OCI-LY3 (cell line): ENCODE measurements around the gene INHA.

Source experiments
- H2AFZ ChIP-seq: fragments of 200-600, 300-600 bp; shearing (Covaris generic); 2 replicates; pipeline ENCODE4 v1.6.0; 2014; ENCODE audit warnings: antibody characterized with exemption, low read depth, low read length
- H3K27ac ChIP-seq: fragments of 200-600, 300-600 bp; sonication (generic); 2 replicates; pipeline ENCODE4 v1.5.1; 2014; ENCODE audit warnings: mild to moderate bottlenecking, low read length, moderate library complexity, mixed read lengths
- H3K27me3 ChIP-seq: fragments of 200-600, 300-600 bp; sonication (generic); 2 replicates; pipeline ENCODE4 v1.6.1; 2014; ENCODE audit warnings: low read depth, low read length, mixed read lengths
- H3K36me3 ChIP-seq: fragments of 200-600, 300-600 bp; sonication (generic); replicated peaks from 2 replicates; pipeline ENCODE3; 2014; ENCODE audit warnings: low read depth, low read length, mixed read lengths
- H3K4me1 ChIP-seq: fragments of 300-600, 200-600 bp; sonication (generic); 2 replicates; pipeline ENCODE4 v1.6.1; 2014; ENCODE audit warnings: low read length, mixed read lengths
- H3K4me2 ChIP-seq: fragments of 200-600, 300-600 bp; sonication (generic); 2 replicates; pipeline ENCODE4 v1.6.1; 2014; ENCODE audit warnings: low read length, mixed read lengths
- H3K4me3 ChIP-seq: fragments of 300-600, 200-600 bp; sonication (generic); 2 replicates; pipeline ENCODE4 v1.5.1; 2014; ENCODE audit warnings: antibody characterized with exemption, mild to moderate bottlenecking, low read length, moderate library complexity
- H3K79me2 ChIP-seq: fragments of 300-600, 200-600 bp; shearing (Covaris generic); 2 replicates; pipeline ENCODE4 v1.6.1; 2014; ENCODE audit warnings: mild to moderate bottlenecking, low read length, mixed read lengths
- H3K9ac ChIP-seq: fragments of 300-600, 200-600 bp; shearing (Covaris generic); 2 replicates; pipeline ENCODE4 v1.6.0; 2014; ENCODE audit warnings: mild to moderate bottlenecking, low read length, moderate library complexity
- H3K9me3 ChIP-seq: fragments of 200-600, 300-600 bp; shearing (Covaris generic); 2 replicates; pipeline ENCODE4 v1.6.1; 2014; ENCODE audit warnings: low read length, mixed read lengths; ENCODE audit not compliant: insufficient read depth
- H4K20me1 ChIP-seq: fragments of 200-600, 300-600 bp; sonication (generic); 2 replicates; pipeline ENCODE4 v1.6.1; 2016; ENCODE audit warnings: low read length, mixed read lengths; ENCODE audit not compliant: insufficient read depth
- EZH2phosphoT487 ChIP-seq: fragments of 200-600 bp; shearing (Covaris generic); IDR thresholded peaks from 2 replicates; pipeline ENCODE4 v1.6.1; 2018; ENCODE audit warnings: antibody characterized with exemption, mixed run types, low read depth
- TF ChIP-seq, protein P1 (sequence below): fragments of 200-600, 300-600 bp; sonication (generic); IDR thresholded peaks from 2 replicates; pipeline ENCODE4 v1.5.1; 2014; ENCODE audit warnings: antibody characterized with exemption, low read length, low read depth

Gene INHA

GRCh38 chr2:219543596-219544358, 28.3 kb upstream of the INHA start, which contains the start of the genes CHPF and TMEM198:
Gene CHPF, minus strand, starts transcription at chr2:219543809. Its CDS starts 271 bp downstream, at chr2:219543538.
Gene TMEM198, plus strand, starts transcription at chr2:219544028. Its CDS starts 700 bp downstream, at chr2:219544728.
- peaks cover 8% of the 10 kb centered on the region for H3K36me3 ChIP-seq
- peak within 1 kb of the TSS; percentile 75 for H2AFZ ChIP-seq
- no peaks in the 10 kb centered on the region for H3K27me3 ChIP-seq
- peak within 1 kb of the TSS; percentile 83 for H3K9ac ChIP-seq
- peak within 1 kb of the TSS; percentile 99 for H3K4me3 ChIP-seq
- peak within 1 kb of the TSS; percentile 60 for H3K27ac ChIP-seq
- peak within 1 kb of the TSS; percentile 97 for H3K4me2 ChIP-seq
- TF ChIP-seq EZH2phosphoT487: no peak
- TF ChIP-seq, protein P1, sequence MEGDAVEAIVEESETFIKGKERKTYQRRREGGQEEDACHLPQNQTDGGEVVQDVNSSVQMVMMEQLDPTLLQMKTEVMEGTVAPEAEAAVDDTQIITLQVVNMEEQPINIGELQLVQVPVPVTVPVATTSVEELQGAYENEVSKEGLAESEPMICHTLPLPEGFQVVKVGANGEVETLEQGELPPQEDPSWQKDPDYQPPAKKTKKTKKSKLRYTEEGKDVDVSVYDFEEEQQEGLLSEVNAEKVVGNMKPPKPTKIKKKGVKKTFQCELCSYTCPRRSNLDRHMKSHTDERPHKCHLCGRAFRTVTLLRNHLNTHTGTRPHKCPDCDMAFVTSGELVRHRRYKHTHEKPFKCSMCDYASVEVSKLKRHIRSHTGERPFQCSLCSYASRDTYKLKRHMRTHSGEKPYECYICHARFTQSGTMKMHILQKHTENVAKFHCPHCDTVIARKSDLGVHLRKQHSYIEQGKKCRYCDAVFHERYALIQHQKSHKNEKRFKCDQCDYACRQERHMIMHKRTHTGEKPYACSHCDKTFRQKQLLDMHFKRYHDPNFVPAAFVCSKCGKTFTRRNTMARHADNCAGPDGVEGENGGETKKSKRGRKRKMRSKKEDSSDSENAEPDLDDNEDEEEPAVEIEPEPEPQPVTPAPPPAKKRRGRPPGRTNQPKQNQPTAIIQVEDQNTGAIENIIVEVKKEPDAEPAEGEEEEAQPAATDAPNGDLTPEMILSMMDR: no peak
- H3K4me1 ChIP-seq: peaks cover 6% of the 10 kb centered on the region
- H4K20me1 ChIP-seq: peaks cover 14% of the 10 kb centered on the region; the same call in 1 of the 2 replicates
- H3K9me3 ChIP-seq: no peaks in the 10 kb centered on the region
- peaks cover 8% of the 10 kb centered on the region for H3K79me2 ChIP-seq

GRCh38 chr2:219544567-219544966, 27.5 kb upstream of the INHA start:
- H4K20me1 ChIP-seq: peaks cover 14% of the 10 kb centered on the region; the same call in 1 of the 2 replicates
- peak overlapping the region; percentile 68; the same call in 1 of the 2 replicates for H3K9ac ChIP-seq
- H3K27ac ChIP-seq: no peak overlapping the region
- H3K79me2 ChIP-seq: peaks cover 8% of the 10 kb centered on the region
- H3K36me3 ChIP-seq: peaks cover 8% of the 10 kb centered on the region
- peak overlapping the region; percentile 99 for H3K4me3 ChIP-seq
- H2AFZ ChIP-seq: 0 out of 2 replicates have a peak overlapping the region, but pooled peaks have one; percentile 75
- no peaks in the 10 kb centered on the region for H3K9me3 ChIP-seq
- peaks cover 6% of the 10 kb centered on the region for H3K4me1 ChIP-seq
- peak overlapping the region; percentile 88 for H3K4me2 ChIP-seq
- TF ChIP-seq EZH2phosphoT487: no peak
- TF ChIP-seq, protein P1: no peak
- H3K27me3 ChIP-seq: no peaks in the 10 kb centered on the region

- H3K79me2 ChIP-seq: peaks cover 8% of the 10 kb centered on the region
These were observed 26.7 kb upstream of the INHA start for GRCh38 chr2:219545295-219545942.

More at GRCh38 chr2:219545295-219545942, 26.7 kb upstream of the INHA start:
- H3K4me2 ChIP-seq: no peak overlapping the region
- no peak overlapping the region for H3K4me3 ChIP-seq
- H3K4me1 ChIP-seq: peaks cover 6% of the 10 kb centered on the region
- peaks cover 14% of the 10 kb centered on the region; the same call in 1 of the 2 replicates for H4K20me1 ChIP-seq
- no peaks in the 10 kb centered on the region for H3K27me3 ChIP-seq
- H3K27ac ChIP-seq: no peak overlapping the region
- TF ChIP-seq, protein P1: no peak
- no peak for TF ChIP-seq EZH2phosphoT487
- H3K9ac ChIP-seq: no peak overlapping the region
- H3K36me3 ChIP-seq: peaks cover 8% of the 10 kb centered on the region
- no peak overlapping the region for H2AFZ ChIP-seq
- no peaks in the 10 kb centered on the region for H3K9me3 ChIP-seq
